ENCODE measurements around the gene CDK5. TPM values are rescaled to one million over a fixed set of nuclear protein-coding genes. Genes with fewer than 3 reads are reported as not detected.

The CDK5 gene
- total and polyA plus RNA-seq, 10 of the 15 experiments (the other 5 are each of a cell fraction or from before 2014, with no cell fraction given) = 1.5 to 33.4 (median 21.6) TPM

GRCh38 chr7:151062399-151063211 is 4.9 kb upstream of the CDK5 start:
- BruUV-seq (replicated peaks) = no TSS peak
- Histone ChIP-seq H4K20me1 (ENCODE audit: control insufficient read depth, insufficient read depth) (no peaks in the 10 kb centered on the region), H3K27me3 (replicated peaks in 1 of 2; ENCODE audit: control insufficient read depth in 2 of 2, insufficient read depth in 2 of 2, low read length in 1 of 2) (no peaks in the 10 kb centered on the region), H3K9ac (ENCODE audit: control insufficient read depth, insufficient read depth, low read length) (no peak overlapping the region), H3K27ac (ENCODE audit: control insufficient read depth, insufficient read depth) (no peak overlapping the region), H3K4me2 (ENCODE audit: control insufficient read depth, insufficient read depth) (no peak overlapping the region), H3K4me1 (ENCODE audit: control insufficient read depth, insufficient read depth, low read length) (peaks cover 15% of the 10 kb centered on the region), H3K9me3 (replicated peaks; ENCODE audit: control insufficient read depth, insufficient read depth, low read length) (no peaks in the 10 kb centered on the region), H3K36me3 (ENCODE audit: control insufficient read depth in 2 of 2, insufficient read depth in 2 of 2, low read length in 1 of 2) (peaks cover 6 to 10% of the 10 kb centered on the region in 2 experiments; a peak in 3 of 4 replicates), H3K4me3 (no peak overlapping the region), H3K79me2 (ENCODE audit: control insufficient read depth, insufficient read depth, low read length) (peaks cover 19% of the 10 kb centered on the region), H2AFZ (ENCODE audit: control insufficient read depth, low read depth, low read length) (no peak overlapping the region)
- SMC1A ChIA-PET (ENCODE audit: uncharacterized antibody, unreplicated experiment) = interaction anchor here (0.6 kb wide), 1 partner anchor 27 kb away, joined by 3 read pairs; no protein-coding TSS in a partner anchor
- POLR2A ChIA-PET = interaction anchor here (0.7 kb wide), 1 partner anchor 23 kb away, joined by 5 read pairs; no protein-coding TSS in a partner anchor
- TF ChIP-seq ZNF384 (IDR thresholded peaks at IDR 0.05; ENCODE audit: borderline replicate concordance, low read depth, low read length) (no peak), USF1 (IDR thresholded peaks at IDR 0.05; ENCODE audit: borderline replicate concordance, extremely low read length, insufficient read depth, low read depth, low read length) (peak; percentile 31), WRNIP1 (IDR thresholded peaks at IDR 0.05; ENCODE audit: borderline replicate concordance, low read depth, low read length) (no peak)
- no peak for FAIRE-seq
- RAD21 ChIA-PET (ENCODE audit: unreplicated experiment) = no interaction called here
- intact Hi-C loops (cut with micrococcal nuclease; ENCODE audit: unreplicated experiment) = no loop called here
- in situ Hi-C loops (cut with MboI) = no loop called here
- WGBS (ENCODE audit: insufficient coverage, insufficient replicate concordance, low lambda C conversion rate, missing lambda C conversion rate) = 94% methylated on average over 39 of the region's 43 CpGs
- DNase-seq (ENCODE audit: low read depth, low spot score) = no peak
- CTCF ChIA-PET = interaction anchor here (0.6 kb wide), 1 partner anchor 1408 kb away, joined by 3 read pairs; no protein-coding TSS in a partner anchor
- ATAC-seq = no peak

GRCh38 chr7:151062111-151062398 is 4.4 kb upstream of the CDK5 start:
- no TSS peak for BruUV-seq (replicated peaks)
- intact Hi-C loops (cut with micrococcal nuclease; ENCODE audit: unreplicated experiment) (no loop called here), in situ Hi-C loops (cut with MboI) (no loop called here)
- H3K27me3 ChIP-seq (replicated peaks in 1 of 2; ENCODE audit: control insufficient read depth in 2 of 2, insufficient read depth in 2 of 2, low read length in 1 of 2) = no peaks in the 10 kb centered on the region
- POLR2A ChIA-PET = no interaction called here
- no peak overlapping the region for H3K4me3 ChIP-seq
- H3K9ac ChIP-seq (ENCODE audit: control insufficient read depth, insufficient read depth, low read length) = no peak overlapping the region
- peaks cover 18% of the 10 kb centered on the region for H3K4me1 ChIP-seq (ENCODE audit: control insufficient read depth, insufficient read depth, low read length)
- peaks cover under 1 to 7% of the 10 kb centered on the region in 2 experiments; a peak in 3 of 4 replicates for H3K36me3 ChIP-seq (ENCODE audit: control insufficient read depth in 2 of 2, insufficient read depth in 2 of 2, low read length in 1 of 2)
- FAIRE-seq (no peak), DNase-seq (ENCODE audit: low read depth, low spot score) (no peak), ATAC-seq (no peak)
- TF ChIP-seq GABPA (IDR thresholded peaks at IDR 0.05; ENCODE audit: low read depth) (no peak), YY1 (IDR thresholded peaks at IDR 0.05; ENCODE audit: low read depth, low read length) (no peak), CBX3 (IDR thresholded peaks at IDR 0.05; ENCODE audit: borderline replicate concordance, low read depth) (no peak), EZH2 (IDR thresholded peaks at IDR 0.05; ENCODE audit: borderline replicate concordance, control insufficient read depth, low read depth, low read length) (no peak)
- TF ChIP-seq, protein P1, sequence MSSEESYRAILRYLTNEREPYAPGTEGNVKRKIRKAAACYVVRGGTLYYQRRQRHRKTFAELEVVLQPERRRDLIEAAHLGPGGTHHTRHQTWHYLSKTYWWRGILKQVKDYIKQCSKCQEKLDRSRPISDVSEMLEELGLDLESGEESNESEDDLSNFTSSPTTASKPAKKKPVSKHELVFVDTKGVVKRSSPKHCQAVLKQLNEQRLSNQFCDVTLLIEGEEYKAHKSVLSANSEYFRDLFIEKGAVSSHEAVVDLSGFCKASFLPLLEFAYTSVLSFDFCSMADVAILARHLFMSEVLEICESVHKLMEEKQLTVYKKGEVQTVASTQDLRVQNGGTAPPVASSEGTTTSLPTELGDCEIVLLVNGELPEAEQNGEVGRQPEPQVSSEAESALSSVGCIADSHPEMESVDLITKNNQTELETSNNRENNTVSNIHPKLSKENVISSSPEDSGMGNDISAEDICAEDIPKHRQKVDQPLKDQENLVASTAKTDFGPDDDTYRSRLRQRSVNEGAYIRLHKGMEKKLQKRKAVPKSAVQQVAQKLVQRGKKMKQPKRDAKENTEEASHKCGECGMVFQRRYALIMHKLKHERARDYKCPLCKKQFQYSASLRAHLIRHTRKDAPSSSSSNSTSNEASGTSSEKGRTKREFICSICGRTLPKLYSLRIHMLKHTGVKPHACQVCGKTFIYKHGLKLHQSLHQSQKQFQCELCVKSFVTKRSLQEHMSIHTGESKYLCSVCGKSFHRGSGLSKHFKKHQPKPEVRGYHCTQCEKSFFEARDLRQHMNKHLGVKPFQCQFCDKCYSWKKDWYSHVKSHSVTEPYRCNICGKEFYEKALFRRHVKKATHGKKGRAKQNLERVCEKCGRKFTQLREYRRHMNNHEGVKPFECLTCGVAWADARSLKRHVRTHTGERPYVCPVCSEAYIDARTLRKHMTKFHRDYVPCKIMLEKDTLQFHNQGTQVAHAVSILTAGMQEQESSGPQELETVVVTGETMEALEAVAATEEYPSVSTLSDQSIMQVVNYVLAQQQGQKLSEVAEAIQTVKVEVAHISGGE (CRISPR knock-in tag; IDR thresholded peaks at IDR 0.05) = no peak
- H3K79me2 ChIP-seq (ENCODE audit: control insufficient read depth, insufficient read depth, low read length) = peaks cover 21% of the 10 kb centered on the region
- H3K4me2 ChIP-seq (ENCODE audit: control insufficient read depth, insufficient read depth) = no peak overlapping the region
- H4K20me1 ChIP-seq (ENCODE audit: control insufficient read depth, insufficient read depth) = no peaks in the 10 kb centered on the region
- SMC1A ChIA-PET (ENCODE audit: uncharacterized antibody, unreplicated experiment) = no interaction called here
- no peak overlapping the region for H3K27ac ChIP-seq (ENCODE audit: control insufficient read depth, insufficient read depth)
- CTCF ChIA-PET = no interaction called here
- no peak overlapping the region for H2AFZ ChIP-seq (ENCODE audit: control insufficient read depth, low read depth, low read length)
- H3K9me3 ChIP-seq (replicated peaks; ENCODE audit: control insufficient read depth, insufficient read depth, low read length) = no peaks in the 10 kb centered on the region
- RAD21 ChIA-PET (ENCODE audit: unreplicated experiment) = no interaction called here
- WGBS (ENCODE audit: insufficient coverage, insufficient replicate concordance, low lambda C conversion rate, missing lambda C conversion rate) = 92% methylated on average over 11 of the region's 11 CpGs
